HFFc6 (cell line): ENCODE measurements around the gene WDR38. TPM values are rescaled to one million over a fixed set of nuclear protein-coding genes. Genes with fewer than 3 reads are reported as not detected.
A peak's percentile ranks its signal among the peaks of the same experiment; 100 is the strongest.

Experiments
- DNase-seq: peaks from one replicate; pipeline ENCODE4 v3.0.0-alpha.2; 2018
- H3K27ac Mint-ChIP-seq: 2 replicates; pipeline ENCODE4 v1.8.0; 2020; ENCODE audit warnings: mild to moderate bottlenecking, mixed read lengths
- H3K27me3 Mint-ChIP-seq: 2 replicates; pipeline ENCODE4 v1.8.0; 2021; ENCODE audit warnings: mild to moderate bottlenecking, moderate library complexity, mixed read lengths; ENCODE audit not compliant: insufficient read depth
- H3K36me3 Mint-ChIP-seq: 2 replicates; pipeline ENCODE4 v1.8.0; 2021; ENCODE audit warnings: low read depth, mixed read lengths
- H3K4me1 Mint-ChIP-seq: 2 replicates; pipeline ENCODE4 v1.8.0; 2020; ENCODE audit warnings: low read depth, mixed read lengths
- H3K4me3 Mint-ChIP-seq: 2 replicates; pipeline ENCODE4 v1.8.0; 2020; ENCODE audit warnings: mild to moderate bottlenecking, moderate library complexity, mixed read lengths
- H3K9me3 Mint-ChIP-seq: 2 replicates; pipeline ENCODE4 v1.8.0; 2020; ENCODE audit warnings: mild to moderate bottlenecking, mixed read lengths
- total RNA-seq, 6 experiments: library from RNA; stranded (reverse); fragmentation: NEBNext Ultra II Directional; extraction: Animal tissue kit (Norgen Biotek cat#: 25700); gene quantifications; 2 replicates in 1 of 6; 3 replicates in 5 of 6; pipeline ENCODE4 v1.2.3, GENCODE V29; 2021
- TF ChIP-seq, protein P1 (sequence below): fragments of 200-600 bp; sonication (generic); IDR thresholded peaks from 2 replicates; pipeline ENCODE4 v1.5.0; 2021; ENCODE audit warnings: antibody characterized with exemption, mild to moderate bottlenecking

WDR38 gene
- total RNA-seq, 6 experiments from 2014 or later: not detected

DNA sequence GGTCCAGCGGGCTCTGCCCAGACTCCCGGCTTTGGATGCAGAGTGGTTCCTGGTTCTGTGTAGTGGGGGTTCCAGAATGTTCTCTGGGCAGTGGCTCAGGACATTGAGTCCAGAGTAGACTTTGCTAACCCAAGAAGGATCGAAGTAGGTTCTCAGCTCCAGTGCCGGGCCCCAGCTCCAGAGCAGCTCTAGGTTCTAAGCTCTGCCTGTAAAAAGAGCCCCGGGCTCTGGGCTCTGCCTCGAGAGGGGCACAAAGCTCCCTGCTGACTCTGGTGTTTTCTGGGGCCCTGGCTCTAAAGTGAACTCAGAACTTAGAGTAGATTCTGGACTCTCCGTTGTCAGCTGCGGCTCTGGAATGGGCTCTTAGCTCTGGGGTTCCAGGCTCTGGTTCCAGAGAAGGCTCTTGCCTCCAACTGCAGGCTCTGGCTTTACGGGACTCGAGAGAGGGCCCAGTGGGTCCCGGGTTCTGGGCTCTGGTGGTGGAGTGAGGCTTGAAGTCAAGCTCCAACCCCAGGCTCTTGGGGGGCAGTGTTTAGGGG lies 414 bp downstream of the WDR38 start:
- TF ChIP-seq, protein P1, sequence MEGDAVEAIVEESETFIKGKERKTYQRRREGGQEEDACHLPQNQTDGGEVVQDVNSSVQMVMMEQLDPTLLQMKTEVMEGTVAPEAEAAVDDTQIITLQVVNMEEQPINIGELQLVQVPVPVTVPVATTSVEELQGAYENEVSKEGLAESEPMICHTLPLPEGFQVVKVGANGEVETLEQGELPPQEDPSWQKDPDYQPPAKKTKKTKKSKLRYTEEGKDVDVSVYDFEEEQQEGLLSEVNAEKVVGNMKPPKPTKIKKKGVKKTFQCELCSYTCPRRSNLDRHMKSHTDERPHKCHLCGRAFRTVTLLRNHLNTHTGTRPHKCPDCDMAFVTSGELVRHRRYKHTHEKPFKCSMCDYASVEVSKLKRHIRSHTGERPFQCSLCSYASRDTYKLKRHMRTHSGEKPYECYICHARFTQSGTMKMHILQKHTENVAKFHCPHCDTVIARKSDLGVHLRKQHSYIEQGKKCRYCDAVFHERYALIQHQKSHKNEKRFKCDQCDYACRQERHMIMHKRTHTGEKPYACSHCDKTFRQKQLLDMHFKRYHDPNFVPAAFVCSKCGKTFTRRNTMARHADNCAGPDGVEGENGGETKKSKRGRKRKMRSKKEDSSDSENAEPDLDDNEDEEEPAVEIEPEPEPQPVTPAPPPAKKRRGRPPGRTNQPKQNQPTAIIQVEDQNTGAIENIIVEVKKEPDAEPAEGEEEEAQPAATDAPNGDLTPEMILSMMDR: no peak
- Mint-ChIP-seq H3K27ac (0 out of 2 replicates have a peak overlapping the region, but pooled peaks have one; percentile 18), H3K4me3 (peak overlapping the region; percentile 84), H3K36me3 (0 out of 2 replicates have a peak, but pooled peaks cover 8% of the 10 kb centered on the region), H3K9me3 (no peaks in the 10 kb centered on the region), H3K4me1 (peaks cover 14% of the 10 kb centered on the region), H3K27me3 (peaks cover 10% of the 10 kb centered on the region)
- no peak for DNase-seq

DNA sequence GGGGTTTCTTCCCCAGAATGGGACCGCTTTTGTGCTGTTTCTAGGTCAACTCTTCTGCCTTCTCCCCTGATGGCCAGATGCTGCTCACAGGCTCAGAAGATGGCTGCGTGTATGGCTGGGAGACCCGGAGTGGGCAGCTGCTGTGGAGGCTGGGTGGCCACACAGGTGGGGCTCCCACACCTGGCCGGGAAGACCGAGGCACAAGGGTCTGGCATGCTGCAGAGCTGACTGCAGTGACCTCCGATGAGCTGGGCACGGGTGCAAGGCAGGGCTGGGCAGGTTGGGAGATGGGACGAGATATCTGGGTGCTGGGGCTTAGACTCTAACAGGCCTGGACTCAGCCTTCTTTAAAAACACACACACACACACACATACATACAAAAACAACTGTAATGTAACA lies 901 bp downstream of the WDR38 start:
- no peak for DNase-seq
- TF ChIP-seq, protein P1: no peak
- Mint-ChIP-seq H3K27ac (no peak overlapping the region), H3K4me1 (peaks cover 15% of the 10 kb centered on the region), H3K36me3 (peaks cover 8% of the 10 kb centered on the region; the same call in 1 of the 2 replicates), H3K9me3 (no peaks in the 10 kb centered on the region), H3K4me3 (peak overlapping the region; percentile 34; the same call in 1 of the 2 replicates), H3K27me3 (peaks cover 10% of the 10 kb centered on the region)

DNA sequence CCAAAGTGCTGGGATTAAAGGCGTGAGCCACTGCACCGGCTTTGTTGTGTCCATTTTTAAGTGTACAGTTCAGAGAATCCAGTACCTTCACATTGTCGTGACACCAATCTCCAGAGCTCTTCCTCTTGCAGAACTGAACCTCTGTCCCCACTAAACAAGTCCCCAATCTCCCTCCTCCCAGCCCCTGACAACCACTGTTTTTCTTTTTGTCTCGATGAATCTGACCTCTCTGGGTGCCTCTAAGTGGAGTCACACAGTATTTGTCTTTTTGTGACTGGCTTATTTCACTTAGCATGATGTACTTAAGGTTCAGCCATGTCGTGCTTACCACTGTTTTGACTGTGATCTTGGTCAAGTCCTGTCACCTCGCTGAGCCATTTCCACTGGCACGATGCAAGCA lies 1.6 kb downstream of the WDR38 start:
- no peak for DNase-seq
- Mint-ChIP-seq H3K36me3 (peaks cover 15% of the 10 kb centered on the region), H3K27me3 (peaks cover 8% of the 10 kb centered on the region), H3K9me3 (no peaks in the 10 kb centered on the region), H3K4me3 (no peak overlapping the region), H3K4me1 (peaks cover 18% of the 10 kb centered on the region), H3K27ac (peak overlapping the region; percentile 20)
- TF ChIP-seq, protein P1: no peak

DNA sequence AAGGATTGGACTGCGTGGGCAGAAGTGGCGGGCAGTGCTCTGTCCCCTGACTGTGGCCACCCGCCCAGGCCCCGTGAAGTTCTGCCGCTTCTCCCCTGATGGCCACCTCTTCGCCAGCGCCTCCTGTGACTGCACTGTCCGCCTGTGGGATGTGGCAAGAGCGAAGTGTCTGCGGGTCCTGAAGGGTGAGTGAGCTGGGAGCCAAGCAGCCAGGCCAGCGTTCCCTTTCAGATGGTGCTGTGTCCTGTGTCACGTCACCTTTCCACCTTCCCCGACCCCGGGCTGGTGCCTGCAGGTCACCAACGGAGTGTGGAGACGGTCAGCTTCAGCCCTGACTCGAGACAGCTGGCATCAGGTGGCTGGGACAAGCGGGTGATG lies 2.3 kb downstream of the WDR38 start:
- no peaks in the 10 kb centered on the region for H3K9me3 Mint-ChIP-seq
- no peak overlapping the region for H3K27ac Mint-ChIP-seq
- peaks cover 5% of the 10 kb centered on the region for H3K27me3 Mint-ChIP-seq
- peaks cover 22% of the 10 kb centered on the region for H3K36me3 Mint-ChIP-seq
- H3K4me1 Mint-ChIP-seq: peaks cover 21% of the 10 kb centered on the region
- no peak overlapping the region for H3K4me3 Mint-ChIP-seq
- TF ChIP-seq, protein P1: no peak
- DNase-seq: no peak

DNA sequence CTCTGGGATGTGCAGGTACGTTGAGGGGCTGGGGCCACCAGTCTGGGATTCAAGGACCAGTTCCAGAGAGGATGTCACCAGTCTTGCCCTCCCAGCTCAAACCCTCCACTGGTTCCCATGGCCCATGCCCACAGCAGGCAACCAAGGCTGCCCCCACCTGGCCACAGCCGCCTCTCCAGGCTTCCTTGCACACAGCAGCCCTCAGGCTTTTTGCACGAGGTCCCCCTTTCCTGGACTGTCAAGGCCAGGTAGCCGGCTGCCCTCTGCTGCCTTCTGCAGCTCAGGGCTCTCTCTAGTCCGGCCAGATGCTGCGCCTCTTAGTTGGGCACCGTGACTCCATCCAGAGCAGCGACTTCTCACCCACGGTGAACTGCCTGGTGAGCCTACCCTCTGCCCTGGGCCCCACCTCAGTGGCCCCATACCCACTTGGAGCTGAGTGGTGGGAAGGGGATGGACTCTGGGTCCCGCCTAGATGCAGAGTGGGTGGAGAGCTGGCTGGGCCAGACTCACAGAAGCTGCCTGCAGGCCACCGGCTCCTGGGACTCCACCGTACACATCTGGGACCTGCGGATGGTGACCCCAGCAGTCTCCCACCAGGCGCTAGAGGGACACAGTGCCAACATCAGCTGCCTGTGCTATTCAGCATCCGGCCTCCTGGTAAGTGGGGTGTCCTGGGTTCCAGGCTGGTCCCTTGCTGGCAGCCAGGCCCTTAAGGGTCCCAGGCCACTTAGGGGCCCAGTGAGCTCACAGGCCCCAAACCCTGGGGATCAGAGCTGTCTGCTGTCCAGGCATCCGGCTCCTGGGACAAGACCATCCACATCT lies 2.9 kb downstream of the WDR38 start:
- no peaks in the 10 kb centered on the region for H3K9me3 Mint-ChIP-seq
- peaks cover 28% of the 10 kb centered on the region for H3K36me3 Mint-ChIP-seq
- DNase-seq: peak; percentile 30

More for the DNA sequence above, 2.9 kb downstream of the WDR38 start:
- TF ChIP-seq, protein P1: peak; percentile 58
- Mint-ChIP-seq H3K4me3 (no peak overlapping the region), H3K4me1 (peaks cover 22% of the 10 kb centered on the region), H3K27ac (no peak overlapping the region), H3K27me3 (peaks cover 3% of the 10 kb centered on the region)
